Measurements from ENCODE around the gene GLRX5.

GLRX5 gene

DNA sequence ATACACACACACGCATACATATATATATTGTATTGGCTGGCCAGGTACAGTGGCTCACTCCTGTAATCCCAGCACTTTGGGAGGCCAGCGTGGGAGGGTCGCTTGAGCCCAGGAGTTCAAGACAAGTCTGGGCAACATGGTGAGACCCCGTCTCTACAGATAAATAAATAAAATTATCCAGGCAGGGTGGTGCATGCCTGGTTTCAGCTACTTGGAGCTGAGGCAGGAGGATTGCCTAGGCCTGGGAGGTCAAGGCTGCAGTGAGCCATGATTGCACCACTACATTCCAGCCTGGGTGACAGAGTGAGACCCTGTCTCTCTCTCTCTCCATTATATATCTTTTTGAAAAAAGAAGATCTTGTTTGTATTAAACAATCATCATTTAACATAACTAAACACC, 13.8 kb upstream of the GLRX5 start:
- peaks cover 27% of the 10 kb centered on the region for H3K4me1 ChIP-seq (ENCODE audit: low read length)
- peaks cover 27% of the 10 kb centered on the region for H3F3A ChIP-seq (ENCODE audit: insufficient read depth, low read length)
- no peak overlapping the region for H3K4me2 ChIP-seq (ENCODE audit: low read depth, low read length)
- H3K36me3 ChIP-seq (replicated peaks; ENCODE audit: insufficient read depth, low read length) = no peaks in the 10 kb centered on the region
- H4K20me1 ChIP-seq (ENCODE audit: insufficient read depth, low read length) = no peaks in the 10 kb centered on the region
- H3K9me2 ChIP-seq (replicated peaks; ENCODE audit: insufficient read depth, low read length) = no peaks in the 10 kb centered on the region
- no peaks in the 10 kb centered on the region for H3K9me3 ChIP-seq (replicated peaks; ENCODE audit: insufficient read depth, low read length)
- no peak overlapping the region for H3K4me3 ChIP-seq (ENCODE audit: low read length)
- H3K27ac ChIP-seq (ENCODE audit: low read length) = no peak overlapping the region
- no peak overlapping the region for H2AFZ ChIP-seq (ENCODE audit: low read length)
- no peaks in the 10 kb centered on the region for H3K27me3 ChIP-seq (replicated peaks; ENCODE audit: insufficient read depth, low read length)
- no peak for DNase-seq
- TF ChIP-seq EZH2phosphoT487 (IDR thresholded peaks at IDR 0.05; ENCODE audit: low read length) = no peak
- TF ChIP-seq EZH2 (optimal IDR thresholded peaks at IDR 0.05; ENCODE audit: low read depth, low read length) = no peak
- TF ChIP-seq, protein P1, sequence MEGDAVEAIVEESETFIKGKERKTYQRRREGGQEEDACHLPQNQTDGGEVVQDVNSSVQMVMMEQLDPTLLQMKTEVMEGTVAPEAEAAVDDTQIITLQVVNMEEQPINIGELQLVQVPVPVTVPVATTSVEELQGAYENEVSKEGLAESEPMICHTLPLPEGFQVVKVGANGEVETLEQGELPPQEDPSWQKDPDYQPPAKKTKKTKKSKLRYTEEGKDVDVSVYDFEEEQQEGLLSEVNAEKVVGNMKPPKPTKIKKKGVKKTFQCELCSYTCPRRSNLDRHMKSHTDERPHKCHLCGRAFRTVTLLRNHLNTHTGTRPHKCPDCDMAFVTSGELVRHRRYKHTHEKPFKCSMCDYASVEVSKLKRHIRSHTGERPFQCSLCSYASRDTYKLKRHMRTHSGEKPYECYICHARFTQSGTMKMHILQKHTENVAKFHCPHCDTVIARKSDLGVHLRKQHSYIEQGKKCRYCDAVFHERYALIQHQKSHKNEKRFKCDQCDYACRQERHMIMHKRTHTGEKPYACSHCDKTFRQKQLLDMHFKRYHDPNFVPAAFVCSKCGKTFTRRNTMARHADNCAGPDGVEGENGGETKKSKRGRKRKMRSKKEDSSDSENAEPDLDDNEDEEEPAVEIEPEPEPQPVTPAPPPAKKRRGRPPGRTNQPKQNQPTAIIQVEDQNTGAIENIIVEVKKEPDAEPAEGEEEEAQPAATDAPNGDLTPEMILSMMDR (IDR thresholded peaks at IDR 0.05; ENCODE audit: low read length) = no peak
- H3K9ac ChIP-seq (ENCODE audit: low read length) = no peak overlapping the region
- H3K79me2 ChIP-seq (ENCODE audit: low read length) = no peaks in the 10 kb centered on the region; the same call in 1 of the 2 replicates

- TF ChIP-seq EZH2 (optimal IDR thresholded peaks at IDR 0.05; ENCODE audit: low read depth, low read length) = no peak
- TF ChIP-seq, protein P1 (IDR thresholded peaks at IDR 0.05; ENCODE audit: low read length) = no peak
- no peak overlapping the region for H3K27ac ChIP-seq (ENCODE audit: low read length)
- H3K4me3 ChIP-seq (ENCODE audit: low read length) = no peak overlapping the region
- H3K36me3 ChIP-seq (replicated peaks; ENCODE audit: insufficient read depth, low read length) = no peaks in the 10 kb centered on the region
- no peaks in the 10 kb centered on the region for H4K20me1 ChIP-seq (ENCODE audit: insufficient read depth, low read length)
- peaks cover 22% of the 10 kb centered on the region for H3F3A ChIP-seq (ENCODE audit: insufficient read depth, low read length)
- no peak for DNase-seq
- H3K9me2 ChIP-seq (replicated peaks; ENCODE audit: insufficient read depth, low read length) = no peaks in the 10 kb centered on the region
- no peaks in the 10 kb centered on the region for H3K27me3 ChIP-seq (replicated peaks; ENCODE audit: insufficient read depth, low read length)
- no peak overlapping the region for H3K9ac ChIP-seq (ENCODE audit: low read length)
- no peaks in the 10 kb centered on the region for H3K9me3 ChIP-seq (replicated peaks; ENCODE audit: insufficient read depth, low read length)
- no peaks in the 10 kb centered on the region for H3K79me2 ChIP-seq (ENCODE audit: low read length)
- H3K4me1 ChIP-seq (ENCODE audit: low read length) = peaks cover 23% of the 10 kb centered on the region
- no peak overlapping the region for H2AFZ ChIP-seq (ENCODE audit: low read length)
- H3K4me2 ChIP-seq (ENCODE audit: low read depth, low read length) = no peak overlapping the region
Observed at GRCh38 chr14:95522116-95522515, 12.7 kb upstream of the GLRX5 start.

DNA sequence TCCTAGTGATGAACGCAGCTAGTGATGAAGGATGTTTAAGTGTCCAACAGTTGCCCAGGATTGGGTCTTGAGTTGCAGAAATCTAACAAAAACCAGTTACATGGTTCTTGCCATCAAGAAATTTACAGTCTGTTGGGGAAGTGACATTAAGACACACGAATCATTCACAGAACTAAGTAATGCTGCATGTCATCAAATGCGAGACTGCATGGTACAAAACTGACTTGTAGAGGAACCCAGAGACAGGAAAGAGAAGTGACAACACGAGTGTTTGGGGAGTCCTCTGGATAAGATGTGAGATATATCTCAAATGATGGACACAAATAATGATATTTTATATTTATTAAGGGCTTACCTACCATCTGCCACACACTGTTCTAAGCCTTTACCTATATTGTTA, 12.3 kb upstream of the GLRX5 start:
- Histone ChIP-seq H3K9me2 (replicated peaks; ENCODE audit: insufficient read depth, low read length) (no peaks in the 10 kb centered on the region), H4K20me1 (ENCODE audit: insufficient read depth, low read length) (no peaks in the 10 kb centered on the region), H3K36me3 (replicated peaks; ENCODE audit: insufficient read depth, low read length) (no peaks in the 10 kb centered on the region), H3F3A (ENCODE audit: insufficient read depth, low read length) (peaks cover 18% of the 10 kb centered on the region), H2AFZ (ENCODE audit: low read length) (no peak overlapping the region), H3K9ac (ENCODE audit: low read length) (no peak overlapping the region), H3K27ac (ENCODE audit: low read length) (no peak overlapping the region), H3K27me3 (replicated peaks; ENCODE audit: insufficient read depth, low read length) (no peaks in the 10 kb centered on the region), H3K4me1 (ENCODE audit: low read length) (peaks cover 19% of the 10 kb centered on the region), H3K79me2 (ENCODE audit: low read length) (no peaks in the 10 kb centered on the region), H3K4me2 (ENCODE audit: low read depth, low read length) (no peak overlapping the region), H3K9me3 (replicated peaks; ENCODE audit: insufficient read depth, low read length) (no peaks in the 10 kb centered on the region), H3K4me3 (ENCODE audit: low read length) (no peak overlapping the region)
- TF ChIP-seq, protein P1 (IDR thresholded peaks at IDR 0.05; ENCODE audit: low read length) = no peak
- TF ChIP-seq EZH2 (optimal IDR thresholded peaks at IDR 0.05; ENCODE audit: low read depth, low read length) (no peak), EZH2phosphoT487 (IDR thresholded peaks at IDR 0.05; ENCODE audit: low read length) (no peak)
- DNase-seq = no peak

Measured in MM.1S (cell line).